Omental fat pad (tissue), 4 donors: ENCODE data around the gene STARD9. TPM values are rescaled to one million over a fixed set of nuclear protein-coding genes. Genes with fewer than 3 reads are reported as not detected.

ENCODE experiments used
- ATAC-seq: fragments of 150-250 bp; one replicate; pipeline ENCODE4 v1.9.1; 2016; ENCODE audit warnings: mild to moderate bottlenecking, moderate library complexity; ENCODE audit not compliant: low FRiP score
- DNase-seq: peaks from one replicate; pipeline ENCODE4 v3.0.0-alpha.2; 2019; ENCODE audit warnings: low spot score
- CTCF ChIP-seq, 3 donors: fragments of 450-650 bp; IDR thresholded peaks; one replicate each; pipeline ENCODE4 v1.5.1; 2016 to 2017; ENCODE audit warnings: antibody characterized with exemption in 3 of 3, mild to moderate bottlenecking in 3 of 3, moderate library complexity in 2 of 3
- total RNA-seq, 4 donors: library from RNA; depleted of rRNA; stranded (reverse); fragments of >200 nt; gene quantifications; one replicate each; pipeline ENCODE4 v1.1.0, GENCODE V29; 2016

STARD9 gene
- total RNA-seq, 4 donors from 2014 or later: 16.5 to 77.1 (median 20.7) TPM

GRCh38 chr15:42612367-42612912 is 37.0 kb downstream of the STARD9 start:
- ATAC-seq (no peak), DNase-seq (no peak)
- TF ChIP-seq CTCF (IDR thresholded peaks at IDR 0.05): no peak

- TF ChIP-seq CTCF (IDR thresholded peaks at IDR 0.05): no peak
- DNase-seq (no peak), ATAC-seq (no peak)
Observed at GRCh38 chr15:42616107-42616506, 40.7 kb downstream of the STARD9 start.

GRCh38 chr15:42619656-42620371 is 44.4 kb downstream of the STARD9 start:
- DNase-seq (no peak), ATAC-seq (no peak)
- TF ChIP-seq CTCF (IDR thresholded peaks at IDR 0.05): no peak

- DNase-seq (no peak), ATAC-seq (no peak)
- TF ChIP-seq CTCF (IDR thresholded peaks at IDR 0.05): no peak
Observed at GRCh38 chr15:42621386-42621785, 46.0 kb downstream of the STARD9 start.

GRCh38 chr15:42621996-42622925 is 46.9 kb downstream of the STARD9 start:
- no peak for ATAC-seq
- TF ChIP-seq CTCF (IDR thresholded peaks at IDR 0.05): no peak
- DNase-seq: no peak

- no peak for DNase-seq
- ATAC-seq: no peak
- TF ChIP-seq CTCF (IDR thresholded peaks at IDR 0.05): no peak
Observed at GRCh38 chr15:42623951-42624350, 48.5 kb downstream of the STARD9 start.
